GM12801 (cell line): ENCODE data around the gene TUBB1.

Source experiments
- TF ChIP-seq, protein P1 (sequence below): IDR thresholded peaks from one replicate; pipeline ENCODE4 v1.5.1; 2011; ENCODE audit warnings: control low read depth; ENCODE audit not compliant: insufficient read length; ENCODE audit errors: extremely low read depth

TUBB1 gene

DNA sequence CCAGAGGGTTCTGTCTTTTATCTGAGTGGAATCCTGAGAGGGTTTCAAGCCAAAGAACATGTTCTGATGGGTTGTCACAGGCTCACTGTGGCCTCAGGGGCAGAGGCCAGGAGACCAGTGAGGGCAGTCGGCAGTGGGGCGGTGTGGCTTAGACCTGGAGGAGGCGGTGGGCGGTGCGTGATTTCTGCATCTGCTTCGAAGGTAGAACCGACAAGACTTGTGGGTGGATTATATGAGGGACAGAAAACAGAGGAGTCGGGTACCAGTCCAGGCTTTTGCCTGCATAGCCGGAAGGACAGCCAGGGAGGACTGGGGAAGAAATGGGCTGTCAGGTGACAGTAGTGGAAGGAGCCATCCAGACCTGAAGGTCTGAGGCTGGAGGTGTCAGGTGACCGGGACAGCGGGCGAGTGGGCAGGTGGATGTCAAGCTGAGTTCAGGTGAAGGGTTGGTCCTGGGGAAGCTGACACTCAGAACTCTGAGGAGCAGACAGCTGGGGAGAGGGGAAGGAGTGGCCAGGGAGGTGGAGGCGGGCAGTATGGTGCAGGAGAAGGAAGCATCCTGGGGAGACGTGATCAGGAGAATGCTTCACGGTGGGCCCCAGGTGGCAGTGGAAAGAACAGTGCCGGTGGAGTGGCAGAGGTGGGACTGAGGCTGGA is 15.3 kb upstream of the TUBB1 start:
- TF ChIP-seq, protein P1, sequence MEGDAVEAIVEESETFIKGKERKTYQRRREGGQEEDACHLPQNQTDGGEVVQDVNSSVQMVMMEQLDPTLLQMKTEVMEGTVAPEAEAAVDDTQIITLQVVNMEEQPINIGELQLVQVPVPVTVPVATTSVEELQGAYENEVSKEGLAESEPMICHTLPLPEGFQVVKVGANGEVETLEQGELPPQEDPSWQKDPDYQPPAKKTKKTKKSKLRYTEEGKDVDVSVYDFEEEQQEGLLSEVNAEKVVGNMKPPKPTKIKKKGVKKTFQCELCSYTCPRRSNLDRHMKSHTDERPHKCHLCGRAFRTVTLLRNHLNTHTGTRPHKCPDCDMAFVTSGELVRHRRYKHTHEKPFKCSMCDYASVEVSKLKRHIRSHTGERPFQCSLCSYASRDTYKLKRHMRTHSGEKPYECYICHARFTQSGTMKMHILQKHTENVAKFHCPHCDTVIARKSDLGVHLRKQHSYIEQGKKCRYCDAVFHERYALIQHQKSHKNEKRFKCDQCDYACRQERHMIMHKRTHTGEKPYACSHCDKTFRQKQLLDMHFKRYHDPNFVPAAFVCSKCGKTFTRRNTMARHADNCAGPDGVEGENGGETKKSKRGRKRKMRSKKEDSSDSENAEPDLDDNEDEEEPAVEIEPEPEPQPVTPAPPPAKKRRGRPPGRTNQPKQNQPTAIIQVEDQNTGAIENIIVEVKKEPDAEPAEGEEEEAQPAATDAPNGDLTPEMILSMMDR, result no peak

DNA sequence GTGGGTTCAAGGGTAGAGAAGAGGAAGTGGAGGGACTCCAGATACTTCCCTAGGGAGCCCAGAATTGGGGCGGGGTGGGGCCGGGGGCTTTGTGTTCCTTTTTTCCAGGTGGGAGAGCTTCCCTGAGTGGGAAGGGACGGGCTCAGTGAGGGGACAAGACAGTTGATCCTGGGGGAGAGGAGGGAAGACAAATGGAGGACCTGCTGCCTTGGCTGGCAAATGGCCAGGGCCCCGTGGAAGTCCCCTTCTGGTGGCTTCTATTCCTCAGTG is 14.8 kb upstream of the TUBB1 start:
- TF ChIP-seq, protein P1, result no peak

DNA sequence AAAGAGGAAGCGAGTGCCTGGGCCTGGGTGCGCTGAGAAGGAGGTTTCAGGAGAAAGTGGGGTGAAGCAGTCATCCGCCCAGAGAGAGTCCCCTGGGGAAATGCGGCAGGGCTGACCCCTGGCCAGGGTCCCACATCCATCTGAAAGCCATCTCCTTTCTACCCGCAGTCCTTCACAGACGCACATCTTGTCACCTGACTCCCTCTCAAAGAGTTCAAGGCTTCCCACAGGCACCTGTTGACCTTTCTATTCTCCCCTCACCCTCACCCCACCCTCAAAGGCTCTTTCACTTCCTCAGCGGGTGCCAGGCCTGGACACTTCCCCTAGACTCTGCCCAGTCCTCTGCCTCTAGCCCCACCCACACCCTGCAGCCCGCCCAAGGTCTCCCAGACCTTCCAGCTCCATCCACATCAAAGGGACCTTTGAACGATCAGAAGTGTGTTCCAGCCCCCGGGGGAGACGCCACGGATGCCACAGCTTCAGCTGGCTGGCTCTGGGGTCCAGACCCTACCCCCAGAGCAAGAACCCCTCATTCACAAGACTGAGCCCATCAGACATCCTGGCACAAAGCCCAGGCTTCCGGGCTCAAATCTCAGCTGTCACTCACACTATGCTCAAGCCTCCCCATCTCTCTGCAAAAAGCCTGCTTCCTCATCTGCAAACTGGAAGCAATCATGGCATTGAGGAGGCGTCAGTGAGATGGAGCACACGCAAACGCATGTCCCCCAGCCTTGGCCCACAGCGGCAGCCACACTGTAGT is 14.3 kb upstream of the TUBB1 start:
- TF ChIP-seq, protein P1, result no peak

DNA sequence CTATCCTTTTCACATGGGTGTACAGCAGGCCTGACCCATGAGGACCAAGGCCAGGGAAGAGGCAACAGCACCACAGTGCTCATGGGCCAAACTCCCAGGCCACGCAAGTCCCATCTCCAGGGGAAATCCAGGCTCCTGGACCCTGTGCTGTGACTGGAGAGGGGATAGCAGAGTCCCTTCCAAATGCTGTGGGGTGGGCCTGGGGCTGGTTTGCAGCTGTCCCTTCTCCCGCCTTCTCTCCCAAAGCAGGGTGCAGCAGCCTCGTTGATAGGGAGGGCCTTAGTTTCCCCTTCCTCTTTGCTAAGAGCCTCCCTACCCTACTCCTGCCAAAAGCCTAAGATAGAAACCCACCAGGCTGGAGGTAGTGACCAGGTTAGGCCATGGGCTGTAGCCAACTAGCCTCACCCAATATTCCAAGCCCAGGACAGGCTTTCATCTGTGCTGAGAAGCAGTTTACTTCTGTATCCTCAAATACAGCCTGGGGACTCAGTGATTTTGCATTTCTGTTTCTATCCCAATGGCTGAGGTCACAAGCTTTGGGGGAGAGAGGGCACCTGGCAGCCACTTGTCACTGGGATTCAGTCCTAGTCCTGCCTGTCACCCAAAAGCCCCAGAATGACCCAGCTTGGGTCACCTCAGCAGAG is 13.6 kb upstream of the TUBB1 start:
- TF ChIP-seq, protein P1, result no peak

DNA sequence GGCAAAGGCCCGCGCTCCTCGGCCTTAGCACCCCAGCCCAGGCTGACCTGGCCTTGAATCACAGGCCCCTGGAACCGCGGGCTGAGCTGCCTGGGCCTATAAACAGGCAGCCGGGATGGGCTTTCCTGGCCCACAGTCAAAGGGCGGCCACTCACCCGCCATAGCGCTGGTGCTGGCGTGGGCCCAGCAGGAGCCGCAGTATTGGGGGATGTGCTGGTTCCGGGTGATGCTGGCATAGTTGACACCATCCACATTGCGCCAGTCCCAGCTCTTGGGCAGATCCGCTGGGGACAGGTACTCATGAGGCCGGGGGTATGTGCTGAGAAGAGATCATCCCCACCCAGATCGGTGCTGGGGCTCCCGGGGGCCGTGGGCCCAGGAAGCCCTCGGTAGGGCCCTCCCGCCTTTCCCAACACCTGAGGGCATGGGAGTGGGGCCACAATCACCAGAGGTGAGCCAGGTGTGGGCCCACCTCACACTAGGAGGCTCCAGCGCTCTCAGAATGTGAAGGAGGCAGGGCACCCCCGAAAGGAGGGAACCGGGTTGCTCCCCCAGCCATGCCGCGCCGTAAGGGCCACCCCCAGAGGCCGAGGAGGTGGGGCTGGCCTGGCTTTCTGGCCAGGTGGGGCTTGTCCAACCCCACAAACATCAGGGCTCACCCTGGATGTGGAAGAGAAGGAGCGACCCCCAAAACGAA is 12.9 kb upstream of the TUBB1 start:
- TF ChIP-seq, protein P1, result no peak

DNA sequence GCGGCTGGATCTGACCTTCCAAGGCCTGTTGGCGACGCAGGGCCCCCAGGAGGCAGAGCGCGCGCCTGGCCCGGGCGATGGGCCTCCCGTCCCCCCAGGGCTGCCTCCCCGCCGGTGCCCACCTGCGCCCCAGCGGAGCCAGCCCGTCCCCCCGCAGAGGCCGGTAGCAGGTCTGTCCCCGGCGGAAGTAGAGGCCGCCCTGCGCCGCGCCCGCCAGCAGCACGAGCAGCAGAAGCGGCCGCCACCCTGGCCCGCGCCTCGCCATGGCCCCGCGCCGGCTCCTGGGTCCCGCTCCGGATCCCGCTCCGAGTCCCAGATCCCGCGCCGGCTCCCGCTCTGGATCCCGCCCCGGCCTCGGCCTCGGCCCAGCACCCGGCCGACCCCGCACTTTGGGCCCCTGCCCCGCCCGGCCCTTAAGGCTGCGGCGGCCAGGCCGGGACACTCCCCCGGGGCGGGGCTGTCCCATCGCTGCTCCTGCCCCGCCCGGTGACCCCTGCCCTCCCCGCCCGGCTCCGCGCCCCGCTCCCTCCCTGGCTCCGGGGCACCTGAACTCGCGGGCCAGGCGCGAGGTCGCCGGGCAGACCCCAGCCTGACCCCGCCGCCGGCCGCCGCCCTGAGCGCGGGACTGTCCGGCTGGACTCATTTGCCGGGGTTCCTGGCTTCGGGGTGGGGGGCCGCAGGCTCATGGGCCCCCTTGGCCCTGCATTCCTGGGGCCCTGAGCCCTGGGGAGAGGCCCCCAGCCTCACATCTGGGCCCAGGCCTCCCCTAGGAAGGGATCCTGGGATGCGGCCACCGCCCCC is 12.2 kb upstream of the TUBB1 start, which contains the start of gene CTSZ:
CTSZ (minus strand) TSS at position 391 of the 801 bp plus-strand sequence; CDS start at position 265, 126 bp downstream.
- TF ChIP-seq, protein P1, result no peak
